IMR-90 (cell line): Measurements from ENCODE around the gene PIGZ. TPM values are rescaled to one million over a fixed set of nuclear protein-coding genes. Genes with fewer than 3 reads are reported as not detected.
A peak's percentile ranks its signal among the peaks of the same experiment; 100 is the strongest.

ENCODE experiments used
- ATAC-seq: fragments of 200-7000 bp; cut with Tn5 transposase; 2 replicates; pipeline ENCODE4 v1.9.1; 2020; ENCODE audit warnings: low read depth, mild to moderate bottlenecking, moderate library complexity
- BruUV-seq: library from RNA; stranded (reverse); fragments of 400-500 nt; replicated peaks from 2 replicates; lab custom pipeline; 2021; lab: Mats Ljungman, UMichigan
- CTCF ChIA-PET: fragments of 300-600 bp; formaldehyde crosslinking; extraction: SDS; loops from one replicate; lab custom pipeline; 2021; ENCODE audit warnings: antibody characterized with exemption; lab: Yijun Ruan, JAX
- POLR2A ChIA-PET: fragments of 300-600 bp; sonication (Branson Sonifier 250); formaldehyde crosslinking; loops from one replicate; lab custom pipeline; 2022; ENCODE audit warnings: antibody characterized with exemption; ENCODE audit not compliant: unreplicated experiment; lab: Charles Lee
- DNase-seq: peaks from one replicate; pipeline ENCODE4 v3.0.0; 2013
- H2AFZ ChIP-seq: replicated peaks from 2 replicates; pipeline ENCODE3; 2013; ENCODE audit warnings: low read length, mild to moderate bottlenecking; ENCODE audit not compliant: poor library complexity
- H2AK5ac ChIP-seq: 2 replicates; pipeline ENCODE4 v1.6.1; 2013; ENCODE audit warnings: low read depth, low read length, inconsistent platforms
- H2AK9ac ChIP-seq: replicated peaks from 2 replicates; pipeline ENCODE3; 2013; ENCODE audit warnings: mild to moderate bottlenecking, low read depth, low read length, moderate library complexity; ENCODE audit not compliant: poor library complexity
- H2BK120ac ChIP-seq: 2 replicates; pipeline ENCODE4 v1.6.1; 2013; ENCODE audit warnings: low read depth, low read length, inconsistent platforms
- H2BK15ac ChIP-seq: 3 replicates; pipeline ENCODE4 v1.6.1; 2013; ENCODE audit warnings: low read depth, low read length, inconsistent platforms
- H2BK20ac ChIP-seq: 2 replicates; pipeline ENCODE4 v1.6.1; 2013; ENCODE audit warnings: low read depth, mild to moderate bottlenecking, inconsistent platforms, low read length, moderate library complexity
- H2BK5ac ChIP-seq: 2 replicates; pipeline ENCODE4 v1.6.1; 2013; ENCODE audit warnings: mild to moderate bottlenecking, low read depth, low read length, inconsistent platforms; ENCODE audit not compliant: poor library complexity, severe bottlenecking
- H3K14ac ChIP-seq: replicated peaks from 2 replicates; pipeline ENCODE4 v1.6.1; 2013; ENCODE audit warnings: low read depth, low read length, inconsistent platforms
- H3K18ac ChIP-seq: 2 replicates; pipeline ENCODE4 v1.6.1; 2013; ENCODE audit warnings: low read depth, low read length, control low read depth
- H3K23ac ChIP-seq: 2 replicates; pipeline ENCODE4 v1.6.1; 2013; ENCODE audit warnings: low read depth, low read length, inconsistent platforms
- H3K27ac ChIP-seq: 2 replicates; pipeline ENCODE4 v1.5.1; 2013; ENCODE audit warnings: mild to moderate bottlenecking, control low read depth, low read length; ENCODE audit not compliant: insufficient read depth
- H3K27me3 ChIP-seq: 2 replicates; pipeline ENCODE4 v1.6.1; 2013; ENCODE audit warnings: low read length; ENCODE audit not compliant: control insufficient read depth, insufficient read depth
- H3K36me3 ChIP-seq: 2 replicates; pipeline ENCODE4 v1.6.1; 2013; ENCODE audit warnings: low read length, mixed read lengths; ENCODE audit not compliant: control insufficient read depth, insufficient read depth
- H3K4ac ChIP-seq: 2 replicates; pipeline ENCODE4 v1.6.1; 2013; ENCODE audit warnings: low read depth, low read length, inconsistent platforms
- H3K4me1 ChIP-seq: 2 replicates; pipeline ENCODE4 v1.6.1; 2013; ENCODE audit warnings: low read length, mixed read lengths; ENCODE audit not compliant: control insufficient read depth, insufficient read depth
- H3K4me2 ChIP-seq: 2 replicates; pipeline ENCODE4 v1.6.1; 2013; ENCODE audit warnings: low read depth, mild to moderate bottlenecking, control low read depth, low read length, moderate library complexity
- H3K4me3 ChIP-seq: 2 replicates; pipeline ENCODE4 v1.5.1; 2013; ENCODE audit warnings: low read depth, mild to moderate bottlenecking, control low read depth, low read length, moderate library complexity; ENCODE audit not compliant: insufficient read depth
- H3K56ac ChIP-seq: 2 replicates; pipeline ENCODE4 v1.6.1; 2013; ENCODE audit warnings: low read length, inconsistent platforms; ENCODE audit not compliant: insufficient read depth; ENCODE audit errors: extremely low read depth
- H3K79me1 ChIP-seq, 2 experiments: 2 replicates each; pipeline ENCODE4 v1.6.1; 2013; ENCODE audit warnings: low read length in 2 of 2, inconsistent platforms in 1 of 2, low read depth in 1 of 2
- H3K9ac ChIP-seq: 2 replicates; pipeline ENCODE4 v1.6.1; 2013; ENCODE audit warnings: low read depth, low read length, control low read depth
- H3K9me1 ChIP-seq: 2 replicates; pipeline ENCODE4 v1.6.1; 2013; ENCODE audit warnings: low read length, inconsistent platforms; ENCODE audit not compliant: insufficient read depth
- H3K9me3 ChIP-seq: 2 replicates; pipeline ENCODE4 v1.6.1; 2013; ENCODE audit warnings: low read length; ENCODE audit not compliant: control insufficient read depth, insufficient read depth
- H4K20me1 ChIP-seq: 2 replicates; pipeline ENCODE4 v1.6.1; 2013; ENCODE audit warnings: low read length, inconsistent platforms; ENCODE audit not compliant: insufficient read depth
- H4K5ac ChIP-seq: 2 replicates; pipeline ENCODE4 v1.6.1; 2013; ENCODE audit warnings: mild to moderate bottlenecking, low read depth, low read length, control low read depth
- H4K8ac ChIP-seq, 2 experiments: 2 replicates each; pipeline ENCODE4 v1.6.1; 2013; ENCODE audit warnings: low read depth in 2 of 2, low read length in 2 of 2, control low read depth in 1 of 2, inconsistent platforms in 1 of 2
- H4K91ac ChIP-seq: 2 replicates; pipeline ENCODE4 v1.6.1; 2013; ENCODE audit warnings: low read depth, low read length, inconsistent platforms; ENCODE audit not compliant: insufficient read depth
- BHLHE40 ChIP-seq: fragments of 150-350 bp; IDR thresholded peaks from 2 replicates; pipeline ENCODE4 v1.6.1; 2016; ENCODE audit warnings: mild to moderate bottlenecking, low read depth, low read length
- CEBPB ChIP-seq: IDR thresholded peaks from 2 replicates; pipeline ENCODE4 v1.6.1; 2012; ENCODE audit warnings: low read depth, low read length, improper control_type of control experiment
- CHD1 ChIP-seq: IDR thresholded peaks from 2 replicates; pipeline ENCODE4 v1.6.1; 2012; ENCODE audit warnings: low read depth, low read length, improper control_type of control experiment
- FOS ChIP-seq: fragments of 150-350 bp; IDR thresholded peaks from 2 replicates; pipeline ENCODE4 v1.6.1; 2016; ENCODE audit warnings: low read depth, low read length
- MAFK ChIP-seq: IDR thresholded peaks from 2 replicates; pipeline ENCODE4 v1.6.1; 2012; ENCODE audit warnings: low read depth, low read length, improper control_type of control experiment
- MAZ ChIP-seq: IDR thresholded peaks from 2 replicates; pipeline ENCODE4 v1.6.1; 2012; ENCODE audit warnings: low read depth, mild to moderate bottlenecking, low read length, improper control_type of control experiment, moderate library complexity, borderline replicate concordance
- MXI1 ChIP-seq: IDR thresholded peaks from 2 replicates; pipeline ENCODE4 v1.6.1; 2012; ENCODE audit warnings: low read depth, mild to moderate bottlenecking, low read length, moderate library complexity, borderline replicate concordance
- NFE2L2 ChIP-seq: fragments of 150-350 bp; IDR thresholded peaks from 2 replicates; pipeline ENCODE4 v1.6.1; 2016; ENCODE audit warnings: low read depth, mild to moderate bottlenecking, low read length
- POLR2A ChIP-seq: IDR thresholded peaks from 2 replicates; pipeline ENCODE4 v1.6.1; 2012; ENCODE audit warnings: mild to moderate bottlenecking, low read depth, low read length
- RAD21 ChIP-seq: IDR thresholded peaks from 2 replicates; pipeline ENCODE4 v1.6.1; 2012; ENCODE audit warnings: low read length, improper control_type of control experiment
- RCOR1 ChIP-seq: IDR thresholded peaks from 2 replicates; pipeline ENCODE4 v1.6.1; 2012; ENCODE audit warnings: mild to moderate bottlenecking, low read length, improper control_type of control experiment; ENCODE audit not compliant: insufficient replicate concordance
- RFX5 ChIP-seq: IDR thresholded peaks from 2 replicates; pipeline ENCODE4 v1.8.0; 2012; ENCODE audit warnings: low read depth, mild to moderate bottlenecking, low read length, moderate library complexity
- SMC3 ChIP-seq: fragments of 150-350 bp; IDR thresholded peaks from 2 replicates; pipeline ENCODE4 v1.6.1; 2016; ENCODE audit warnings: low read depth, mild to moderate bottlenecking, antibody characterized with exemption, low read length, moderate library complexity
- USF2 ChIP-seq: fragments of 150-350 bp; IDR thresholded peaks from 2 replicates; pipeline ENCODE4 v1.6.1; 2017; ENCODE audit warnings: mild to moderate bottlenecking, antibody characterized with exemption, low read length, low read depth
- WGBS, 2 experiments: methylation state at CpG; one replicate each; pipeline versions ENCODE4 v1.1.5 to v1.1.7; 2013; ENCODE audit warnings: missing lambda C conversion rate in 2 of 2; ENCODE audit not compliant: insufficient read length in 1 of 2; ENCODE audit errors: extremely low coverage in 2 of 2; 5-methylcytosine and 5-hydroxymethylcytosine counted together
- dilution Hi-C: fragments of 300-500 bp; cut with HindIII; formaldehyde crosslinking; loops from one replicate; pipeline ENCODE4 v1.14.3; 2018; ENCODE audit warnings: low sequenced_read_pairs; ENCODE audit not compliant: unreplicated experiment
- in situ Hi-C: fragments of 300-500 bp; cut with MboI; formaldehyde crosslinking; loops from 3 replicates; pipeline ENCODE4 v1.14.3; 2019; ENCODE audit warnings: low sequenced_read_pairs, inconsistent platforms, mixed read lengths
- intact Hi-C: fragments of 100-400 bp; cut with micrococcal nuclease; formaldehyde crosslinking; loops from 2 replicates; pipeline ENCODE4 v1.10.0; 2022
- polyA plus RNA-seq, 3 experiments: library from polyadenylated mRNA; depleted of rRNA; stranded (reverse); fragments of >200 nt; gene quantifications; 2 replicates each; pipeline ENCODE4 v1.2.3, GENCODE V29; 2012; ENCODE audit warnings: low replicate concordance in 1 of 3
- total RNA-seq: library from RNA; depleted of rRNA; stranded (reverse); fragments of >200 nt; gene quantifications from 2 replicates; pipeline ENCODE4 v1.2.3, GENCODE V29; 2012
- TF ChIP-seq, protein P1 (sequence below): conservative IDR thresholded peaks from 2 replicates; pipeline ENCODE4 v1.5.1; 2012; ENCODE audit warnings: mild to moderate bottlenecking, low read depth, low read length, improper control_type of control experiment

PIGZ gene
- total and polyA plus RNA-seq, 2 of the 4 experiments (the other 2 are of a cell fraction): 0.18 to 0.86 TPM

DNA sequence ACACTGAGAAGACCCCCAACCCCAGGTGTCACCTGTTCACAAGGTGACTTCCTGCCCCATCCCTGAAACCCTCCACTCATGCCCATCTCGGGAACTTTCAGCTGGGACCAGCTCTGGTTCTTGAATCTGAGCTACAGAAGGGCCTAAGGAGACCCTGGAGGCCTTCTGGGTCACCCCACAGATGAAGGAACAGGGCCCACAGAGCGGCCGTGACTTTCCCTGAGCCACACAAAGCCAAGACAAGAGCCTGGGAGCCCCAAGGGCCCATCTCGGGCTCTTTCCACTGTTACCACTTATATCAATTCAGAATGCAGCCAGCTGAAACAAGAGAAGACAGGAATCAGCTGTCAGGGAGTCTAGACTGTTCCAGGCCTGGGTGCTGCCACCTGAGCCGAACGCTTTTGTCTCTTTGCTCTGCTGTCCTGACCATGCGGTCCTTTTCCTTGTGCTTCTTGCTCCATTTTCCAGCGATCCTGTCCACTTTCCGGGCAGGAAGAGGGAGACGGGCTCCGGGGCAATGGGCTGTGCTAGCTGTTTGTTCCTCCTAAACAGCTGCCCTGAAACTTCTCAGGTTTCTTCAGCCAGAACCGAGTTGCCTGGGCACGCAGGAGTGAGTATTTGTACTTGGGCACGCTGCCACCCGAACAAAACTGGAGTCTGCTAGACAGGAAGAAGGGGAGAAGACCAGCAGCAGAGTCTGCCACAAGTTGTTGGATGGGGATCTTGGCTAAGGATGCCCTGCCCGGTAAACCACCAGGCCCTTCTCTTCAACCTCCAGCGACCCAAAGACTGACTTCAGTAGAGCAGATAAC is 28.0 kb upstream of the PIGZ start:
- H4K20me1 ChIP-seq: no peaks in the 10 kb centered on the region
- dilution Hi-C loops: no loop called here
- H3K4me1 ChIP-seq: no peaks in the 10 kb centered on the region
- no peak overlapping the region for H3K4me3 ChIP-seq
- no peak overlapping the region for H2BK15ac ChIP-seq
- H3K9me1 ChIP-seq: no peaks in the 10 kb centered on the region
- BruUV-seq: no TSS peak
- no peak overlapping the region for H3K27ac ChIP-seq
- no peak overlapping the region for H4K5ac ChIP-seq
- H3K36me3 ChIP-seq: no peaks in the 10 kb centered on the region
- no peak overlapping the region for H2BK120ac ChIP-seq
- POLR2A ChIA-PET: no interaction called here
- H3K4ac ChIP-seq: no peak overlapping the region
- H3K23ac ChIP-seq: no peak overlapping the region
- CTCF ChIA-PET: no interaction called here
- H3K79me1 ChIP-seq: no peaks in the 10 kb centered on the region
- no peak overlapping the region for H2AK5ac ChIP-seq
- H4K8ac ChIP-seq: no peak overlapping the region
- no peak overlapping the region for H3K4me2 ChIP-seq
- no peak overlapping the region for H2BK5ac ChIP-seq
- 69% methylated on average over 10 of the region's 17 CpGs; no CpG with 5 or more reads in 1 of the 2 experiments for WGBS, 2 experiments
- H3K56ac ChIP-seq: no peak overlapping the region
- no peak overlapping the region for H2AK9ac ChIP-seq
- no peak overlapping the region for H3K14ac ChIP-seq
- peaks cover 6% of the 10 kb centered on the region for H3K27me3 ChIP-seq
- no peak overlapping the region for H2BK20ac ChIP-seq
- no peaks in the 10 kb centered on the region for H3K9me3 ChIP-seq
- no peak for DNase-seq
- in situ Hi-C loops: no loop called here
- no peak overlapping the region for H4K91ac ChIP-seq
- no peak for ATAC-seq
- no peak overlapping the region for H3K9ac ChIP-seq
- no peak overlapping the region for H3K18ac ChIP-seq
- peak overlapping the region; percentile 14 for H2AFZ ChIP-seq
- TF ChIP-seq NFE2L2 (no peak), USF2 (no peak), CHD1 (no peak), MAZ (no peak), FOS (no peak), RAD21 (no peak), MAFK (no peak), SMC3 (no peak), MXI1 (no peak), RFX5 (no peak), BHLHE40 (no peak), RCOR1 (no peak), CEBPB (no peak), POLR2A (no peak)
- TF ChIP-seq, protein P1, sequence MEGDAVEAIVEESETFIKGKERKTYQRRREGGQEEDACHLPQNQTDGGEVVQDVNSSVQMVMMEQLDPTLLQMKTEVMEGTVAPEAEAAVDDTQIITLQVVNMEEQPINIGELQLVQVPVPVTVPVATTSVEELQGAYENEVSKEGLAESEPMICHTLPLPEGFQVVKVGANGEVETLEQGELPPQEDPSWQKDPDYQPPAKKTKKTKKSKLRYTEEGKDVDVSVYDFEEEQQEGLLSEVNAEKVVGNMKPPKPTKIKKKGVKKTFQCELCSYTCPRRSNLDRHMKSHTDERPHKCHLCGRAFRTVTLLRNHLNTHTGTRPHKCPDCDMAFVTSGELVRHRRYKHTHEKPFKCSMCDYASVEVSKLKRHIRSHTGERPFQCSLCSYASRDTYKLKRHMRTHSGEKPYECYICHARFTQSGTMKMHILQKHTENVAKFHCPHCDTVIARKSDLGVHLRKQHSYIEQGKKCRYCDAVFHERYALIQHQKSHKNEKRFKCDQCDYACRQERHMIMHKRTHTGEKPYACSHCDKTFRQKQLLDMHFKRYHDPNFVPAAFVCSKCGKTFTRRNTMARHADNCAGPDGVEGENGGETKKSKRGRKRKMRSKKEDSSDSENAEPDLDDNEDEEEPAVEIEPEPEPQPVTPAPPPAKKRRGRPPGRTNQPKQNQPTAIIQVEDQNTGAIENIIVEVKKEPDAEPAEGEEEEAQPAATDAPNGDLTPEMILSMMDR: no peak
- intact Hi-C loops: no loop called here
